PC-9 (cell line): ENCODE results near the gene CTNNAL1.

Experiments used
- CTCF ChIP-seq: fragments of 200-600 bp; sonication (generic); conservative IDR thresholded peaks from 2 replicates; pipeline ENCODE4 v1.6.1; 2017; ENCODE audit warnings: mixed run types, antibody characterized with exemption, mild to moderate bottlenecking, moderate library complexity
- EZH2 ChIP-seq: fragments of 200-600 bp; sonication (generic); IDR thresholded peaks from 2 replicates; pipeline ENCODE4 v1.8.0; 2017; ENCODE audit warnings: antibody characterized with exemption, low read depth

- TF ChIP-seq CTCF, result no peak
- no peak for TF ChIP-seq EZH2
These were observed 88.8 kb downstream of the CTNNAL1 start for GRCh38 chr9:108924466-108924865.
